ENCODE results near the gene TECPR2.

Gene TECPR2

DNA sequence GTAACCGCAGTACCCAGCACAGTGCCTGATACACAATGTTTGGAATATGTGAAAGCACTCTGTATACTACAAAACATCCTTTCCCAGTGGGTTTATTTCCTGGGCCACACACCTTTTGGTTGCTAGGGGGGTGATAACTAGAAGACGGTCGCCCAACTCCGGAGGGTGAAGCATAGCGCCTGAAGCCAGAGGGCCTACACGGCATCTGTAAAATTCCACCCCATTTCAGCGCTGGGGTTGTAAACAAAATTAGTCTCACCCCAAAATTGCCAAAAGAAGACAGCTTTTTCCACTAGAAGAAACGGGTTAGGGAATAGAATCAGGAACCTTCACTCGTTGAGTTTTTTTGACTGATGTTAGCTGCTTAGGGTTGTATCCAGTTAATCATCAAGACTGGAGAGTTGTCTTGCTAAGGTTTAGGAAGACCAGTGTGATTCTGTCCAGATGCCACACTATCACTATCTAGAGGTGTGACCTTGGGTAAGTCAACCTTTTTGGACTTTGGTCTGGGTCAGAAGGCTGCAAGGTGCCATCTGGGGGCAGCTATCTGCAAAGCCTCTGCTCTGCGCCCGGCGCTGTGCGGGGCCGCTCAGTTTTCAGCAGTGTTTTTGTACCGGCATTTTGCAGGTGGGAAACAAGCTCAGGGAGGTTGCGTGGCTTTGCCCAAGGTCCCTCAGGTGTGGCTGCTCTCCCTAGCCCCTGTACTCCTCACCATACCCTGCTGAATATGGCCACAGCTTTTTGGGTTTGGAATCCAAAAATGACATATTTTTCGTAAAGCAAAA lies 41.9 kb upstream of the TECPR2 start:
- TF ChIP-seq TCF4 (CRISPR knock-in tag; IDR thresholded peaks at IDR 0.05; ENCODE audit: borderline replicate concordance): no peak
- ATAC-seq: no peak

DNA sequence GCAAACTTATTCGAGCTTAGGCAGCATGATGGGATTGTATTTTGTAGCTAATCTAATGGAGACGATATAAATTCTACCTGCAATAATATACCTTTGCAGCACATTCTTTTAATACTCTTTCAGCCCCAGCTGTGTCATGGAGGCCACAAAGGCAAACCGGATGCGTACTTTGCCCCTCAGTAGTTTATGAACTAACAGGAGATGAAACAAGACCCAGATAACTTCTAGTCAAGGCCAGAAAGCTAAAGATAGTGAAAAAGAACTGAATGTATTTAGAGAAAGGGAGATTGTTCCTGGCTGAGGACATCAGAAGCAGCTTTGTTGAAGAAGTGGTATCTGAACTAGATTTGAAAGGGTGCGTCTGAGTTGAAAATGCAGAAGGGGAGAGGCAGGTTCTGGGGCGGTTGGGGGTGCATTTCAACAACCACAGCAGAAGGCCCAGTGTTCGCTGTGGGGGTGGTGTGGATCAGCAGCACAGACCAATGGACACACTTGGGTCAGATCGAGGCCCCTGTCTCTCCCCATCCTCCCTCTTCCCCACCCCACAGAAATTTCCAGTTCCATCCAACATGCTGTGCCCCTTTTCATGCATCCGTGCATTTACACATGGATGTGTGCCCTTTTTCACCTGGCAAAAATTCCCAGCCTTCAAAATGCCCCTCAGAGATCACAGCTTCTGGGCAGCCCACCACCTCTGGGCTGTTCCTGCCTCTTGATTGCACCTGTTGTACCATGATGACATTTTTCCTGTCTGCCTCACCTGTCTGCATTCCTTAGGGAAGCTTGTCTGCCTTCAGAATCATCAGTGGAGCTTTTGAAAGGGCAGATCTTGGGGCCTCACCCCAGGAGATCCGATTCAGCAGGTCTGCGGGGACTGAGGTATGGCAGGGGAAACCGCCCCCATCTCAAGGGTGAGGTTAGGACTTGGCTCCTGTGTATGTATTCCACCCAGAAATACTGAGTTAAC lies 41.0 kb upstream of the TECPR2 start:
- no peak for TF ChIP-seq TOX (CRISPR knock-in tag; IDR thresholded peaks at IDR 0.05; ENCODE audit: borderline replicate concordance)
- TF ChIP-seq, protein P1, sequence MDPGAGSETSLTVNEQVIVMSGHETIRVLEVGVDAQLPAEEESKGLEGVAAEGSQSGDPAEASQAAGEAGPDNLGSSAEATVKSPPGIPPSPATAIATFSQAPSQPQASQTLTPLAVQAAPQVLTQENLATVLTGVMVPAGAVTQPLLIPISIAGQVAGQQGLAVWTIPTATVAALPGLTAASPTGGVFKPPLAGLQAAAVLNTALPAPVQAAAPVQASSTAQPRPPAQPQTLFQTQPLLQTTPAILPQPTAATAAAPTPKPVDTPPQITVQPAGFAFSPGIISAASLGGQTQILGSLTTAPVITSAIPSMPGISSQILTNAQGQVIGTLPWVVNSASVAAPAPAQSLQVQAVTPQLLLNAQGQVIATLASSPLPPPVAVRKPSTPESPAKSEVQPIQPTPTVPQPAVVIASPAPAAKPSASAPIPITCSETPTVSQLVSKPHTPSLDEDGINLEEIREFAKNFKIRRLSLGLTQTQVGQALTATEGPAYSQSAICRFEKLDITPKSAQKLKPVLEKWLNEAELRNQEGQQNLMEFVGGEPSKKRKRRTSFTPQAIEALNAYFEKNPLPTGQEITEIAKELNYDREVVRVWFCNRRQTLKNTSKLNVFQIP (CRISPR knock-in tag; IDR thresholded peaks at IDR 0.05; ENCODE audit: borderline replicate concordance, low read depth): no peak
- no peak for TF ChIP-seq ESRRG (CRISPR knock-in tag; IDR thresholded peaks at IDR 0.05)
- TF ChIP-seq RARB (CRISPR knock-in tag; IDR thresholded peaks at IDR 0.05): no peak
- no peak for TF ChIP-seq ZNF70 (CRISPR knock-in tag; IDR thresholded peaks at IDR 0.05)
- no peak for TF ChIP-seq ZFP3 (CRISPR knock-in tag; IDR thresholded peaks at IDR 0.05)

DNA sequence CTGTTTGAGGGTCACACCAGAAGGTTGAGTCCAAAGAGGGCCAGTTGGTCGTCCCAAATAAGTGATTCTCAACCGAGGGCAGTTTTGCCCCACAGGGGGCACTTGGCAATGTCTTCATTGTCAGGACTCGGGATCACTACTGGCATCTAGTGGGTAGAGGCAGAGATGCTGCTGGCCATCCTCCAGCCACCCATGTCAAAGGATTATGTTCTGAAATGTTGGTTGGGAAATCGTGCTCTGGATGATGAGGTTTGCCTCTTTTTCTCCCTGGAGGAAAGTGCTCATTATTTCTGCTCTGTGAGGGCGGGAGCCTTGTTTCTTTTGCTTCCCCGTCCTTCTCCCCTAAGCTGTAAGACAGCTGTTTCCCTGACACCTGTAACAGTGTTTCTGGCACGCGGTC lies 39.6 kb upstream of the TECPR2 start:
- ATAC-seq: peak; percentile 52; the same call in 2 of the 3 replicates

More for the DNA sequence above, 41.0 kb upstream of the TECPR2 start:
- ATAC-seq: no peak

DNA sequence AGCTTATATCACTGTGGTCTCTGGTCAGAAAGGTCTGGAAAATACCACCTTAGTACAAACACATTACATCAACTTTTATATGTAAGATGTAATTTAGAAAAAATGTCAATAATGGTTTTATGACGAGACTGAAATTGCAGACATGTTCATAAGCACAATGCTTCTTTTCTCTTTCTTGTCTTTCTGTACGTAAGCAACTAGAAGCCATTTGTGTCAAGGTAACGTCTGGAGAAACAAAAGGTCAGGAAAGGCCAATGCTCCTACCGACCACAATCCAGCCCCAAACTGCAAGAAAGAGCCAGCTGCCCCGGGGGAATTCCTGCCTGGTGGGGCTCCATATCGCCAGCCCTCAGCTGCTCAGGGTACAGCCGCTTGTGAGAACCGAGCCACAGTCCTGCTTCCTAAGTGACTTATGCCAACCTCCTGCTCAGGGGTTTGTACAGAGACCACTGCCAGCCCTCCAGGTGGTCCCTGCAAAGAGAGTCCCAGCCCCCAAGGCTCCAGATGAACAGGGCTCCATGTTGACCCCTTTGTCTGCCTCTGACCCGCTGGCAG lies 36.9 kb upstream of the TECPR2 start:
- ATAC-seq: no peak
- TF ChIP-seq RARB (CRISPR knock-in tag; IDR thresholded peaks at IDR 0.05) (no peak), CSDC2 (CRISPR knock-in tag; IDR thresholded peaks at IDR 0.05) (no peak), SNAI2 (CRISPR knock-in tag; IDR thresholded peaks at IDR 0.05) (no peak), PPARA (CRISPR knock-in tag; IDR thresholded peaks at IDR 0.05; ENCODE audit: borderline replicate concordance) (no peak), ZNF8 (CRISPR knock-in tag; IDR thresholded peaks at IDR 0.05) (no peak), TOX (CRISPR knock-in tag; IDR thresholded peaks at IDR 0.05; ENCODE audit: borderline replicate concordance) (no peak), ZFP3 (CRISPR knock-in tag; IDR thresholded peaks at IDR 0.05) (no peak), TCF4 (CRISPR knock-in tag; IDR thresholded peaks at IDR 0.05; ENCODE audit: borderline replicate concordance) (no peak), ISL1 (CRISPR knock-in tag; IDR thresholded peaks at IDR 0.05) (no peak), ZFP30 (CRISPR knock-in tag; IDR thresholded peaks at IDR 0.05) (no peak), ZC3H10 (CRISPR knock-in tag; IDR thresholded peaks at IDR 0.05) (no peak)
- TF ChIP-seq, protein P2, sequence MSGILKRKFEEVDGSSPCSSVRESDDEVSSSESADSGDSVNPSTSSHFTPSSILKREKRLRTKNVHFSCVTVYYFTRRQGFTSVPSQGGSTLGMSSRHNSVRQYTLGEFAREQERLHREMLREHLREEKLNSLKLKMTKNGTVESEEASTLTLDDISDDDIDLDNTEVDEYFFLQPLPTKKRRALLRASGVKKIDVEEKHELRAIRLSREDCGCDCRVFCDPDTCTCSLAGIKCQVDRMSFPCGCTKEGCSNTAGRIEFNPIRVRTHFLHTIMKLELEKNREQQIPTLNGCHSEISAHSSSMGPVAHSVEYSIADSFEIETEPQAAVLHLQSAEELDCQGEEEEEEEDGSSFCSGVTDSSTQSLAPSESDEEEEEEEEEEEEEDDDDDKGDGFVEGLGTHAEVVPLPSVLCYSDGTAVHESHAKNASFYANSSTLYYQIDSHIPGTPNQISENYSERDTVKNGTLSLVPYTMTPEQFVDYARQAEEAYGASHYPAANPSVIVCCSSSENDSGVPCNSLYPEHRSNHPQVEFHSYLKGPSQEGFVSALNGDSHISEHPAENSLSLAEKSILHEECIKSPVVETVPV (CRISPR knock-in tag; IDR thresholded peaks at IDR 0.05): no peak
- TF ChIP-seq, protein P3, sequence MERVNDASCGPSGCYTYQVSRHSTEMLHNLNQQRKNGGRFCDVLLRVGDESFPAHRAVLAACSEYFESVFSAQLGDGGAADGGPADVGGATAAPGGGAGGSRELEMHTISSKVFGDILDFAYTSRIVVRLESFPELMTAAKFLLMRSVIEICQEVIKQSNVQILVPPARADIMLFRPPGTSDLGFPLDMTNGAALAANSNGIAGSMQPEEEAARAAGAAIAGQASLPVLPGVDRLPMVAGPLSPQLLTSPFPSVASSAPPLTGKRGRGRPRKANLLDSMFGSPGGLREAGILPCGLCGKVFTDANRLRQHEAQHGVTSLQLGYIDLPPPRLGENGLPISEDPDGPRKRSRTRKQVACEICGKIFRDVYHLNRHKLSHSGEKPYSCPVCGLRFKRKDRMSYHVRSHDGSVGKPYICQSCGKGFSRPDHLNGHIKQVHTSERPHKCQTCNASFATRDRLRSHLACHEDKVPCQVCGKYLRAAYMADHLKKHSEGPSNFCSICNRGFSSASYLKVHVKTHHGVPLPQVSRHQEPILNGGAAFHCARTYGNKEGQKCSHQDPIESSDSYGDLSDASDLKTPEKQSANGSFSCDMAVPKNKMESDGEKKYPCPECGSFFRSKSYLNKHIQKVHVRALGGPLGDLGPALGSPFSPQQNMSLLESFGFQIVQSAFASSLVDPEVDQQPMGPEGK (CRISPR knock-in tag; IDR thresholded peaks at IDR 0.05; ENCODE audit: borderline replicate concordance): no peak
- TF ChIP-seq, protein P4, sequence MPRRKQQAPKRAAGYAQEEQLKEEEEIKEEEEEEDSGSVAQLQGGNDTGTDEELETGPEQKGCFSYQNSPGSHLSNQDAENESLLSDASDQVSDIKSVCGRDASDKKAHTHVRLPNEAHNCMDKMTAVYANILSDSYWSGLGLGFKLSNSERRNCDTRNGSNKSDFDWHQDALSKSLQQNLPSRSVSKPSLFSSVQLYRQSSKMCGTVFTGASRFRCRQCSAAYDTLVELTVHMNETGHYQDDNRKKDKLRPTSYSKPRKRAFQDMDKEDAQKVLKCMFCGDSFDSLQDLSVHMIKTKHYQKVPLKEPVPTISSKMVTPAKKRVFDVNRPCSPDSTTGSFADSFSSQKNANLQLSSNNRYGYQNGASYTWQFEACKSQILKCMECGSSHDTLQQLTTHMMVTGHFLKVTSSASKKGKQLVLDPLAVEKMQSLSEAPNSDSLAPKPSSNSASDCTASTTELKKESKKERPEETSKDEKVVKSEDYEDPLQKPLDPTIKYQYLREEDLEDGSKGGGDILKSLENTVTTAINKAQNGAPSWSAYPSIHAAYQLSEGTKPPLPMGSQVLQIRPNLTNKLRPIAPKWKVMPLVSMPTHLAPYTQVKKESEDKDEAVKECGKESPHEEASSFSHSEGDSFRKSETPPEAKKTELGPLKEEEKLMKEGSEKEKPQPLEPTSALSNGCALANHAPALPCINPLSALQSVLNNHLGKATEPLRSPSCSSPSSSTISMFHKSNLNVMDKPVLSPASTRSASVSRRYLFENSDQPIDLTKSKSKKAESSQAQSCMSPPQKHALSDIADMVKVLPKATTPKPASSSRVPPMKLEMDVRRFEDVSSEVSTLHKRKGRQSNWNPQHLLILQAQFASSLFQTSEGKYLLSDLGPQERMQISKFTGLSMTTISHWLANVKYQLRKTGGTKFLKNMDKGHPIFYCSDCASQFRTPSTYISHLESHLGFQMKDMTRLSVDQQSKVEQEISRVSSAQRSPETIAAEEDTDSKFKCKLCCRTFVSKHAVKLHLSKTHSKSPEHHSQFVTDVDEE (CRISPR knock-in tag; IDR thresholded peaks at IDR 0.05): no peak
- TF ChIP-seq, protein P1 (CRISPR knock-in tag; IDR thresholded peaks at IDR 0.05; ENCODE audit: borderline replicate concordance, low read depth): no peak
- TF ChIP-seq, protein P5, sequence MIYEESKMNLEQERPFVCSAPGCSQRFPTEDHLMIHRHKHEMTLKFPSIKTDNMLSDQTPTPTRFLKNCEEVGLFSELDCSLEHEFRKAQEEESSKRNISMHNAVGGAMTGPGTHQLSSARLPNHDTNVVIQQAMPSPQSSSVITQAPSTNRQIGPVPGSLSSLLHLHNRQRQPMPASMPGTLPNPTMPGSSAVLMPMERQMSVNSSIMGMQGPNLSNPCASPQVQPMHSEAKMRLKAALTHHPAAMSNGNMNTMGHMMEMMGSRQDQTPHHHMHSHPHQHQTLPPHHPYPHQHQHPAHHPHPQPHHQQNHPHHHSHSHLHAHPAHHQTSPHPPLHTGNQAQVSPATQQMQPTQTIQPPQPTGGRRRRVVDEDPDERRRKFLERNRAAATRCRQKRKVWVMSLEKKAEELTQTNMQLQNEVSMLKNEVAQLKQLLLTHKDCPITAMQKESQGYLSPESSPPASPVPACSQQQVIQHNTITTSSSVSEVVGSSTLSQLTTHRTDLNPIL (CRISPR knock-in tag; IDR thresholded peaks at IDR 0.05; ENCODE audit: low read depth): no peak

More for the DNA sequence above, 39.6 kb upstream of the TECPR2 start:
- TF ChIP-seq ZNF70 (CRISPR knock-in tag; IDR thresholded peaks at IDR 0.05) (no peak), CSDC2 (CRISPR knock-in tag; IDR thresholded peaks at IDR 0.05) (no peak), SNAI2 (CRISPR knock-in tag; IDR thresholded peaks at IDR 0.05) (no peak)
- TF ChIP-seq, protein P3 (CRISPR knock-in tag; IDR thresholded peaks at IDR 0.05; ENCODE audit: borderline replicate concordance): no peak

Data from SK-N-SH treated with all-trans-retinoic acid at 6 μM for 48 hours (cell line).